GM19099 (cell line): ENCODE data around the gene COPRS.

Source experiments
- POLR2A ChIP-seq: IDR thresholded peaks from 3 replicates; pipeline ENCODE4 v1.6.1; 2011; ENCODE audit warnings: low read depth; ENCODE audit not compliant: insufficient read length; ENCODE audit errors: extremely low read depth

Gene COPRS

DNA sequence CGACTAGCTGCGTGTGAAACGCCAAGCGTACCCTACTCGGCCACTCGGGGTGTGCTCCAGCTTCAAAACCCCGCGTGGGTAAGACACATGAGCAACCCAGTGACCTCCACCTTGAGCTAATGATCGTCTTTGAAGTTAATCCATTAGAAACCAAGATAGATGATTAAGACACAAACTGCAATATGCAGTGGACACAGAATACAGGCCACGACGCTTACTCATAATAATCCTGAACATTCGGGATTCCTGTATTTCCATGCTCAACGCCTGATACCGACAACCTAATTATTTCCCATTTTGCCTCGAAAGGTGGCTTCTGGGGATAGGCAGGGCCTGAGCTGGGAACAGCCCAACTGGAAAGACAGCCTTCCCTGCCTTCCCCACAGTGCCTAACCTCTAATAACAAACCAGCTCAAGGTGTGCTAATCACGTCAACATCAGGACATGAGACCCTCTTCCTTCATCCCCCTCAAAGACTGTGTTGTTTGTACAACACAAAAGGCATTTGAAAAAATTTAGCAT is 504 bp upstream of the COPRS start:
- TF ChIP-seq POLR2A: no peak

DNA sequence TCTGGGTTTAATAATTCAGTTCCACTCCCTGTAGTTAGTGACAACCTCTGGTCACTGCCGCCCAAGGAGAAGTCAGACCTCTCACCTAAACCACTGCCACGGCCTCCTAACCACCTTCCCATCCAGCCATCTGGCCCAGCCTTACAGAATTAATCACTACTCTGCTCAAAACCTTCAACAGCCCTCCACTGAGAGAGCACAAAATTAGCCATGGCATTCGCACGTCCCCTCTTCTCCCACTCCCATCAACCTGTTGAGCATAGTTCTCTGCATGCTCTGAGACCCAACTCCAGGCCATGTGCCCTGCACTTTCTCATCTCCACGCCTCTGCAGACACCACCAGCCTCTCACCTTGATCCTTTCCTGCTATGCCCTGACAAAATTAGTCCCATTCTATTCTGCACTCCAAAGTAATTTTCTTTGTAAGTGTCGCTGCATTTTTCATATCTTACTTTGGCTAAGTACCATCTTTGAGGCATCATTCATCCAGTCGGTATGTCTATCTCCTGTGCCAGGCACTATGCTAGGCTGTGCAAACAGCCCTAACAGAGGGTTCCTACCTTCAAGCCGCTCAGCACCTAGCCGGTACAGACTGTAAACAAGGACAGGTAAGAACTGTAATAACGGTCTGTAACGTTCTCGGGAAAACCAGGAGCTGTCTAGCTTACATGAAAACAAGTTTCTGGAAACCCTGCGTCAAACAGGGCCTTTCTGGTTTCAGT is 963 bp downstream of the COPRS start:
- TF ChIP-seq POLR2A: no peak

DNA sequence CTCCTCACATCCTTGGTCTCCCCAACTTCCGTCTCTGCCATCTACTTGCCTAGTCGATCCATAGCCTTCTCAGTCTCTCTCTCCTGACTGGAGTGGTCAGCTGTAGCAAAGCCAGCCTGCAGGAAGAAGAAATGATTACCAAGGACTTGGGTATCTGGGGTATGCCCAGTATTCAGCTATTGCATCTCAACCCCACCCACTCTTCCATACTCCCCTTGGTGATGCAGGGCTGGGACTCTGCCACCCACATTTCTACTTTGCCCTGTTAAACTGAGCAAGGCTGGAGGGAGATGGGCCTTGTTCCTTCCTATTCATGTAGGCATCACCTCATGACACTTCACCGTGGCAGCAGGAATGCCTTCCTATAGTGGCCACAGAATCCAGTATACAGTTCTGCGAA is 2.3 kb downstream of the COPRS start:
- no peak for TF ChIP-seq POLR2A

DNA sequence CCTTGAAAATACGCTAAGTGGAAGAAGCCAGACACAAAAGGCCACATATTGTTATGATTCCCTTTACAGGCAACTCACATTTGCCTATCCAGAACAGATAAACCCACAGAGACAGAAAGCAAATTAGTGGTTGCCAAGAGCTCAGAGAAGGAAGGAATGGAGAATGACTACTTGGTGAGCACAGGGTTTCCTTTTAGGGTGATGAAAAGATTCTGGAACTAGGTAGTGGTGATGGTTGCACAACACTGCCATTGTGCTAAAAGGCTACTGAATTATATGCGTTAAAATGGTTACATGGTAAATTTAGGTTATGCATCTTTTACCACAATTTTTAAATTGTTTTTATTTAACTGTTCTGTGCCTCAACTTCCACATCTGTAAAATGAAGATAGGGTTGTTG is 4.4 kb downstream of the COPRS start:
- TF ChIP-seq POLR2A: no peak

DNA sequence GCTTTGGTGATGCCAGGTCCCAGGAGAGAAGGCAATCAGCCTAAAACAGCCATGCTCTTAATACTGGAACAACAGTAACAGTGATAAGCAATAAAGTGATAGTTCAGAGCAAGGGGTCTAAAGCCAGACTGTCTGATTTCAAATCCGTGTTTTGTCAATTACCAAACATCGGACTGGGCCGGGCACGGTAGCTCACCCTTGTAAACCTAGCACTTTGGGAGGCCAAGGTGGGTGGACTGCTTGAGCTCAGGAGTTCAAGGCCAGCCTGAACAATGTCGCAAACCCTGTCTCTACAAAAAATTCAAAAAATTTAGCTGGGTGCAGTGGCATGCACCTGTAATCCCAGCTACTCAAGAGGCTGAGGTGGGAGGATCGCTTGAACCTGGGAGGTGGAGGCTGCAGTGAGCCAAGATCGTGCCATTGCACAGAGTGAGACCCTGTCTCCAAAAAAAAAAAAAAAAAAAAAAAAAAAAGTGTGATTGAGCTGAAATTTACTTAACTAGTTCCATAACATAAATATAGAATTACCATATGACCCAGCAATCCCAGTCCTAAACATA is 5.1 kb downstream of the COPRS start:
- no peak for TF ChIP-seq POLR2A

DNA sequence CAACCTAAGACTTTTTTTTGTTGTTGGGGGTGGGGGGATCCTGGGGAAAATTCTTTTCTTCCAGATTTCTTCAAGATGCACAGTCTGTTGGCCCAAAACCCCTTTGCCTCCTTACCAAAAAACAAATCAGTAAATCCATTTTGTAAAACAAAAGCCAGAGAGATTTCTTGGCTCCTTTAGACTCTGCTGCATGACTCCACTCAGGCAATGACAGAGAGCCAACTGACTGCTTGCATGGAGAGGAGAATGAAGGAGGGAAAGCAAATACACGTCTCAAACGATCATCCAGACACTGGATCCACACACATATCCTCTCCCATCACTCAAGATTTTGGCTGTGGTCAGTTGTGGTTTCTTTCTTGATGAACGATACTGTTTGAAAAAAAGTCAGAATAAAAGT is 13.8 kb downstream of the COPRS start:
- no peak for TF ChIP-seq POLR2A

DNA sequence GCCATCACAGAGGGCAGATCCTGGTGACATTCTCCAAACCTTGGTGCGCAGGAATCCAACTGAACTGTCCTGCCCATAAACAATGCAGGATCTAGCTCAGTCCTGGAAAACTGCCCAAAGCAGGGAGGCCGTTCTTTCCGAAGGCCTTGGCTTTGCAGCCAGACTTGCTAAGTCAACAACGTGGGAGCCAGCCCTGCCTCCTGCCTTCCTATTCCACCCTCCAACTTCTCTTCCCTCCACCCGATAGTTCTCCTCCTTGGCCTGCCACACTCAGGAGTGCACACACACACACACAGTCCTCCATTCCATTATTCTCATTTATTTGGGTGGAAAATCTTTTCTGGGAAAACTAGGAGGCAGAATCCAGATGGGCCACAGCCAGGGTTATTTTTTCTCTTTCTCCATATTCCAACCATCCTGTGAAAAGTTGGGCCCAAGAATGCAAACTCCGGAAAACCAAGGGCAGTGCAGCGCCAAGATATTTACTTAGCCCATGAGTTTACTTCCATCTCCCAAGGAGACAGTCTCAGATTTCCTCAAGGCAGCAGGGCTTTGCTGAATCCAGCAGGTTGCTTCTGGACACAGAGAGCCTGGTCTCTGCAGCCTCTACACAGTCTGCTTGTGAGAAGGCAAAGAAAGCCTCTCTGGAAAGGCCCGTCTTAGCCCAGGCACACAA is 15.8 kb downstream of the COPRS start:
- no peak for TF ChIP-seq POLR2A

DNA sequence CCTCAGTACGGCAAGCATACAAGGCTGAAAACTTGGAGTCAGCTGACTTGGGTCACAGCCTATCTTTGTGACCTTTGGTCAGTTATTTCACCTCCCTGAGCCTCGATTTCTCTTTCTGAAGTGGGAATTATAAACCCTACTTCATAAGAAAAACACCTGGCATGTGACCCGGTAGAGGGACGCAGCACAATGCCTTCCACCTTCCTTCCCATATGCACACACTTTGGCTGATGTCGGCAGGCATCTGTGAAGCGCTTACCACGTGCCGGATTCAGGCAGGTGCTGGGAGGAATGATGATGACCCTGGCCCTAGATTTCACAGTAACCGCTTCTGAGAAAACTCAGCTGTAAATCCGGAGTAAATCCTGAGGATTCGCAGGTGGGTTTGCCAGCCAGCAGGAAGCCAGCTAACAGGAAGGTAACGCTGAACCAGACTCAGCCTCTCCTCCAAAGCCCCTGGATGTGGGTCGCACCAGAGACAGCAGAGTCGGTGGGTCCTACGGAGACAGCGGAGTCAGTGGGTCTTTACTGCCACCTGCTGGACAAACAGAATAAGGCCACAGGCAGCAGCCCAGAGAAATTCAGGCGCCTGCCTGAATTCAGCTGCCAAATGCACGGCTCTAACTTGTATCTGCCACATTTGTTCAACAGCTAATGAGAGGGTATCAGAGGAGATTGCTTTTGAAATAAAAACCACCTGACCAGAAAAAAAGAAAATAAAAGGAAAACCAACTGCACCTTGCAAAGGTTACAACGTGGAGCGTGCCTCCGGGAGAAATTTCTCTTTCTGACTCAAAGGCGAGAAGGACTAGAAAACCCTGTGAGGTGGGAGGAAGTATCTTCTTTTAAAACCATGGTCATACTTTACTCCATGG is 16.6 kb downstream of the COPRS start:
- TF ChIP-seq POLR2A: no peak

DNA sequence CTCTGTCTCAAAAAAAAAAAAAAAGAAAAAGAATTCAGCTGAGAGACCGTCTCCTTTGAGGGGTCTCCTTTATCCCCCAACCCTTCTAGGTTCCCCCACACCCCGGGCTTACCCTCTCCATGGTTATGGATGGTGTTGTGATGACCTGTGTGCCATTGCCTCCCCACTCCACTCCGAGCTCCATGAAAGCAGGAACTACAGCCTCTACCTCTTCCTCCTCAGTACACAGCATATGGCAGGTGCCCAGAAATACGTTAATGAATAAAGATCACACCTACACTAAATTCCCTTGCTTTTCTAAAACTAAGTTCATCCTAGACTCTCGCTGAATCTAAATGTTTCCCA is 17.2 kb downstream of the COPRS start:
- TF ChIP-seq POLR2A: no peak

DNA sequence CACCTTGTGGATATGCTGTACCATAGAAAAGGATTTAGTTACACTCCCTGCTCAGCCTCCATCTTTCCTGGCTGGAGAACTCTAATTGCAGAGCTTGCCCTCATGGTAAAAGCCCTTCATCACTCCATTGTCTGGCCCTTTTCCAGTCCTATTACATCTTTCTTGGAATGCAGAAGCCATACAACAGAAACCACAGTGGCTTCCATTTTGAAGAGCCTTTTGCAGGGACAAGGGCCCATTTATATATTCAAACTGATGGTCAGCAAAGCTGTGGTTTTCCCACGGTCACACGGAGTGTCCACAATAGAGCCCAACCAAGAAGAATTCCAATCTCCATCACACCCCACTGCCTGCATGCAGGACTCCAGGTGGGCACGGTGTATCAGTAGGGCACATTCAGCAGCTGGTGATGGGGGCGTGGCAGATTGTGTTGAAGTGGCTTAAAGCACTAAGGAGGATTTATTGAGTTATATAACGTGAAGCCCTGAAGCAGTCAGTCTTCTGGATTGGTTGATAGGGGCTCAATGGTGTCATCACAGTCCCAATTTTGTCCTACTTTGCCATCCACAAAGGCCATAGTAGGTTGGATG is 20.3 kb downstream of the COPRS start:
- no peak for TF ChIP-seq POLR2A

DNA sequence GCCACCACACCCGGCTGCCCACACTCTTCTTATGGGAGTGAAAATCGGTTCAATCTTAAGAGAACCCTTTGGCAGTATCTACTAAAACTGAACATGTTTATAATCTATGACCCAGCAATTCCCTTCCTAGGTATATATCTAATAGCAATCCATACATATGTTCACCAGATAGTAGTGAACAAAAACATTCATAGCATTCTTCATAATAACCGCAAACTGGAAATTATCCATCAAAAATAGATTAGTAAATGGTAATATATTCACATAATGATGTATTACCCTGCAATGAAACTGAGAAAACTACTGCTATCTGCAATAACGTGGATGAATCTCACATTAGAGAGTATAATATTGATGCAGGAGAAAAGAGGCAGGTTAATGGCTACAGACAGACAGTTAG is 23.1 kb downstream of the COPRS start:
- no peak for TF ChIP-seq POLR2A

DNA sequence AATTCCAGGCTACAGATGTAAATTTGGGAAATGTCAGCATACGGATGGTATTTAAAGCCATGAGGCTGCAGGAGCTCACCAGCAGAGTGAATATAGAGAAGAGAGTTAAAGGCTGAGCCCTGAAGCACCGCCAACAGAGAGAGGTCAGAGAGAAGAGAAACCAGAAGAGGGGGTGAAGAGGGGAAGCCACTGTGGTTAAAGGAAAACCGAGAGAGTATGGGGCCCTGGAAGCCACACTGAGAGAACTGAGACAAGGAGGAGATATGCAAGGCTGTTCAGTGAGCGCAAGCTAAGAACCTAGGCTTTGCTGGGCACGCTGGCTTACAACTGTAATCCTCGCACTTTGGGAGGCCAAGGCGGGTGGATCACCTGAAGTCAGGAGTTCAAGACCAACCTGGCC is 24.6 kb downstream of the COPRS start:
- TF ChIP-seq POLR2A: no peak

DNA sequence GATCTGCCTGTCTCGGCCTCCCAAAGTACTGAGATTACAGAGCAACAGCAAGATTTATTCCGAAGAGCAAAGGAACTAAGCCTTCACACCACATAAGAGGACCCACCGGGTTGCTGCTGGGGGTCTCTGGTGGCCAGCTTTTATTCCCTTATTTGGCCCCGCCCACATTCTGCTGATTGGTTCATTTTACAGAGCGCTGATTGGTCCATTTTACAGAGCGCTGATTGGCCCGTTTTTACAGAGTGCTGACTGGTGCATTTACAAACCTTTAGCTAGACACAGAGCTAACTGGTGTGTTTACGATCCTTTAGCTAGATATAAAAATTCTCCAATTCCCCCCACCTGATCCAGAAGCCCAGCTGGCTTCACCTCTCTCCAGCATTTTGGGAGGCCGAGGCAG is 26.3 kb downstream of the COPRS start:
- TF ChIP-seq POLR2A: no peak

DNA sequence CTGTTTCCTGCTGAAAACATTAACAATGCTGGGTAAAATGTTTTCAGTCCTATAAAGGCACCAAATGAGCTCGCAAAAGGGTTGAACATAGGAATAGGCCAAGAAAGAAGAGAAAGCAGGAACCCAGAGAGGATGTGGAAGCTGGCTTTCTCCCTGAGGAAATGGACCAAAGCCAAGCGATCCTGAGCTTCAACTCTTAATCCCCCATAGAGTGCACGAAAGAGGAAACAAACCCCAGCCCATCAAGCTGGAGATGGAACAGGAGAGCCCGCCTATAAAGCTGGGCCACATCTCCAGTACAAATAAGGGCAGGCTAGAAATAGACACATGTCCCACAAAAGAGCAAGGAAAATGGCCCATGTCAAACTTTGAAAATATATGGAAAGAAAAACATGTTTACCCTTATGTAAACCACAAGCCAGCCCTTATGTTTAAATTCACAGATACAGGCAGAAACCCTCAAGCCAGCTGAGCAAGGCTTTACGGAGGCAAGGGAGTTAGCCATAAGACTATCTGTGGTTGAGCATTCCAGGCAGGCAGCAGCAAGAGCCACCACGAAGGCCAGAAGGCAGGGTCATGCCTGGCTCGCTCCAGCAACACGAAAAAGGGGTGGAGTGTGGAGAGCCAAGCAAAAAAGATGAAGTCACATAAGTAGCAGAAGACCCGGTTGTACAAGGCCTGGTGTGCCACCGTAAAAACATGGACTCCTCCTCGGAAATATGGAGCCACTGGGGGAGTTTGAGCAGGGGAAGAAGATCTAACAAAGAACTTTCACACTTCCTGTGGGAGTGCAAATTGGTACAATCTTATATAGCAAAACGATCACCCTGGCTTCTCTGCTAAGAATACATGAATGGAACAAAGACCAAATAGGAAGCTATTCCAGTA is 27.8 kb downstream of the COPRS start:
- TF ChIP-seq POLR2A: no peak

DNA sequence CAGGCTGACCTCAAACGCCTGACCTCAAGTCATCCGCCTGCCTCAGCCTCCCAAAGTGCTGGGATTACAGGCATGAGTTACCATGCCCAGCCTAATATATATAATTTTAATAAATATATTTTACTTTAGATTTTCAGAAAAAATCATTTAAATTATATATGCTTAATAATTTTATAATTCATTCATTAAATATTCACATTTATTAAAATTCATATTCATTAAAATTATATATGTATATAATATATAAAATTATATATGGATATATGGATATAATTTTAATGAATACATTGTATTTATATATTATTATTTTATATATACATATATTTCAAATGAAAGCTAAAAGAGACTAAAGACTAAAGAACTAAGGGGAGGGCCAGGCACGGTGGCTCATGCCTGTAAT is 29.4 kb downstream of the COPRS start:
- no peak for TF ChIP-seq POLR2A
